Sigmoid colon (tissue), 4 donors: ENCODE data around the gene SLC10A2.

Source experiments
- EP300 ChIP-seq, 4 donors: sonication (generic); formaldehyde crosslinking; IDR thresholded peaks; one replicate each; pipeline ENCODE4 v1.6.1; 2017; ENCODE audit warnings: antibody characterized with exemption in 4 of 4
- POLR2A ChIP-seq, 2 donors: fragments of 450-650 bp; IDR thresholded peaks; one replicate each; pipeline ENCODE4 v1.6.1; 2016; ENCODE audit warnings: antibody characterized with exemption in 2 of 2, mild to moderate bottlenecking in 2 of 2, moderate library complexity in 2 of 2
- POLR2AphosphoS5 ChIP-seq, 4 donors: sonication (generic); formaldehyde crosslinking; IDR thresholded peaks; one replicate each; pipeline ENCODE4 v1.6.1; 2017; ENCODE audit warnings: antibody characterized with exemption in 4 of 4
- TF ChIP-seq, protein P1 (sequence below), 4 experiments: fragments of 450-650 bp in 3 of 4; fragments of 200-600 bp in 1 of 4; IDR thresholded peaks; one replicate each; pipeline ENCODE4 v1.5.1; 2016 to 2019; ENCODE audit warnings: antibody characterized with exemption in 4 of 4, mild to moderate bottlenecking in 3 of 4, moderate library complexity in 2 of 4

DNA sequence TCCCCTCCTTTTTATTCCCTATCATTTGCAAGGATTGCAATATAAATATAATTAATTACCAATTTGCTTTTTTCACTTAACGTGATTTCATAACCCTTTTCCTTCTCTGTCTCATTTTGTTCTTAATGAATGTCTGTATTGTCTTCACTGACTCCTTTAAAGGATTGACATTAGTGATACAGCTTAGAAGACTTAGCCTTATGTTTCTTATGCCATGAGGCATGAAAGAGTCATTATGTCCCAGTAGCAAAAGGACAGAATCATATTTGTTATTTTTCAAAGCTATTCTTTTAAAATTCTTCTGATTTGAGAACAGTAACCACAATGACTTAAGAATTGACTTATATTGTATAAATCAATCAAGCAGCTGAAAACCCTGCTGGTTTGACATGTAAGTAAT is 26.2 kb downstream of the SLC10A2 start:
- no peak for TF ChIP-seq POLR2A (IDR thresholded peaks at IDR 0.05)
- TF ChIP-seq, protein P1, sequence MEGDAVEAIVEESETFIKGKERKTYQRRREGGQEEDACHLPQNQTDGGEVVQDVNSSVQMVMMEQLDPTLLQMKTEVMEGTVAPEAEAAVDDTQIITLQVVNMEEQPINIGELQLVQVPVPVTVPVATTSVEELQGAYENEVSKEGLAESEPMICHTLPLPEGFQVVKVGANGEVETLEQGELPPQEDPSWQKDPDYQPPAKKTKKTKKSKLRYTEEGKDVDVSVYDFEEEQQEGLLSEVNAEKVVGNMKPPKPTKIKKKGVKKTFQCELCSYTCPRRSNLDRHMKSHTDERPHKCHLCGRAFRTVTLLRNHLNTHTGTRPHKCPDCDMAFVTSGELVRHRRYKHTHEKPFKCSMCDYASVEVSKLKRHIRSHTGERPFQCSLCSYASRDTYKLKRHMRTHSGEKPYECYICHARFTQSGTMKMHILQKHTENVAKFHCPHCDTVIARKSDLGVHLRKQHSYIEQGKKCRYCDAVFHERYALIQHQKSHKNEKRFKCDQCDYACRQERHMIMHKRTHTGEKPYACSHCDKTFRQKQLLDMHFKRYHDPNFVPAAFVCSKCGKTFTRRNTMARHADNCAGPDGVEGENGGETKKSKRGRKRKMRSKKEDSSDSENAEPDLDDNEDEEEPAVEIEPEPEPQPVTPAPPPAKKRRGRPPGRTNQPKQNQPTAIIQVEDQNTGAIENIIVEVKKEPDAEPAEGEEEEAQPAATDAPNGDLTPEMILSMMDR (IDR thresholded peaks at IDR 0.05), result no peak
- TF ChIP-seq POLR2AphosphoS5 (IDR thresholded peaks at IDR 0.05), result no peak
- TF ChIP-seq EP300 (IDR thresholded peaks at IDR 0.05), result no peak
